ENCODE data around the gene GSPT1. TPM values are rescaled to one million over a fixed set of nuclear protein-coding genes. Genes with fewer than 3 reads are reported as not detected.
"Not testable (repeated sequence)": the region's sequence is repeated elsewhere in the genome, so short reads cannot be mapped to it uniquely, and the experiment has no call there.

GSPT1 gene
- total RNA-seq: 20.5 TPM

- peak; percentile 97 to 99 (median 99) for DNase-seq (ENCODE audit: low read depth in 2 of 3, low spot score in 2 of 3)
Measured at GRCh38 chr16:11915644-11916523, at the start of gene GSPT1. Gene GSPT1 (minus strand): TSS chr16:11915956. CDS start chr16:11915720, 236 bp downstream.

DNA sequence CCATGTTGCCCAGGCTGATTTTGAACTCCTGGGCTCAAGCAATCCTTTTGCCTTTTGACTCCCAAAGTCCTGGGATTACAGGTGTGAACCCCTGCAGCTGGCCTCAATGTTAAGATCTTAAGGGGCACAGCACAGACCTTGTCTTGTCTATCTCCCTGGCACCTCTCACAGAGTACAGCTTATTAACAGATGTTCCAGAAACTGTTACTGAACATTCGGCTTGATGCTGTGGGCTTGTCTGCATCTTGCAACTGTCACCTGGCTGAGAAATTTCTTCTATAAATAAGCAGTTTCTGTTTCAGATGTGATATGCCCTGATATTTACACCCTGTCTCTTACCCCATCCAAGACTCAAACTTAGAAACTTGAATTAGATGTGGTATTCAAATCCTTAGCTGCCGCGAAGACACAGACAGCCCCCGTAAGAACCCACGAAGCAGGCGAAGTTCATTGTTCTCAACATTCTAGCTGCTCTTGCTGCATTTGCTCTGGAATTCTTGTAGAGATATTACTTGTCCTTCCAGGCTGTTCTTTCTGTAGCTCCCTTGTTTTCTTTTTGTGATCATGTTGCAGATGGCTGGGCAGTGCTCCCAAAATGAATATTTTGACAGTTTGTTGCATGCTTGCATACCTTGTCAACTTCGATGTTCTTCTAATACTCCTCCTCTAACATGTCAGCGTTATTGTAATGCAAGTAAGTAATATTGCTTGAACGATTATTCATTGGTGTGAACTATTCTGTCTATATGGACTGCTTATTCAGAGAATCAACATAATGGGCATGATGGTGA is 49.2 kb upstream of the GSPT1 start, which contains the start of gene TNFRSF17:
Gene TNFRSF17 (plus strand): TSS at position 450 of the 791 bp plus-strand sequence. CDS start 115 bp downstream, at position 565.
- no peak for DNase-seq (ENCODE audit: low read depth in 2 of 3, low spot score in 2 of 3)

- DNase-seq (ENCODE audit: low read depth in 2 of 3, low spot score in 2 of 3): no peak
Measured at GRCh38 chr16:11963706-11964105, 48.0 kb upstream of the GSPT1 start.

DNA sequence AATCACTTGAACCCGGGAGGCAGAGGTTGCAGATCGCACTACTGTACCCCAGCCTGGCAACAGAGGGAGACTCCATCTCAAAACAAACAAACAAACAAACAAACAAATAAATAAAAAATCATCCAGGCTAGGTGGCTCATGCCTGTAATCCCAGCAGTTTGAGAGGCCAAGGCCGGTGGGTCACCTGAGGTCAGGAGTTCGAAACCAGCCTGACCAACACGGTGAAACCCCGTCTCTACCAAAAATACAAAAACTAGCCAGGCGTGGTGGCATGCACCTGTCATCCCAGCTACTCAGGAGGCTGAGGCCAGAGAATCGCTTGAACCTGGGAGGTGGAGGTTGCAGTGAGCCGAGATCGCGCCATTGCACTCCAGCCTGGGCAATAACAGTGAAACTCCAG is 47.2 kb upstream of the GSPT1 start:
- not testable (repeated sequence) for DNase-seq (ENCODE audit: low read depth in 2 of 3, low spot score in 2 of 3)

DNA sequence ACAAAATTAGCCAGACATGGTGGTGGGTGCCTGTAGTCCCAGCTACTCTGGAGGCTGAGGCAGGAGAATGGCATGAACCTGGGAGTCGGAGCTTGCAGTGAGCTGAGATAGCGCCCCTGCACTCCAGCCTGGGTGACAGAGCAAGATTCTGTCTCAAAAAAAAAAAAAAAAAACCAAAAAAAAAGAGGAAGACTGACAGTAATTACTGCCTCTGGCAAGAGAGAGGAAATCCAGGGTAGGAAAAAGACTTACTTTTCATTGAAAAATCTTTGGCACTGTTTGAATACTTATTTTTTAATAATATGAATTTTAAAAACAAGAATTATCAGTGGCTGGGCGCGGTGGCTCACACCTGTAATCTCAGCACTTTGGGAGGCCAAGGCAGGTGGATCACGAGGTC is 46.7 kb upstream of the GSPT1 start:
- DNase-seq (ENCODE audit: low read depth in 2 of 3, low spot score in 2 of 3): peak in 1 of 3 donors; percentile 13

DNA sequence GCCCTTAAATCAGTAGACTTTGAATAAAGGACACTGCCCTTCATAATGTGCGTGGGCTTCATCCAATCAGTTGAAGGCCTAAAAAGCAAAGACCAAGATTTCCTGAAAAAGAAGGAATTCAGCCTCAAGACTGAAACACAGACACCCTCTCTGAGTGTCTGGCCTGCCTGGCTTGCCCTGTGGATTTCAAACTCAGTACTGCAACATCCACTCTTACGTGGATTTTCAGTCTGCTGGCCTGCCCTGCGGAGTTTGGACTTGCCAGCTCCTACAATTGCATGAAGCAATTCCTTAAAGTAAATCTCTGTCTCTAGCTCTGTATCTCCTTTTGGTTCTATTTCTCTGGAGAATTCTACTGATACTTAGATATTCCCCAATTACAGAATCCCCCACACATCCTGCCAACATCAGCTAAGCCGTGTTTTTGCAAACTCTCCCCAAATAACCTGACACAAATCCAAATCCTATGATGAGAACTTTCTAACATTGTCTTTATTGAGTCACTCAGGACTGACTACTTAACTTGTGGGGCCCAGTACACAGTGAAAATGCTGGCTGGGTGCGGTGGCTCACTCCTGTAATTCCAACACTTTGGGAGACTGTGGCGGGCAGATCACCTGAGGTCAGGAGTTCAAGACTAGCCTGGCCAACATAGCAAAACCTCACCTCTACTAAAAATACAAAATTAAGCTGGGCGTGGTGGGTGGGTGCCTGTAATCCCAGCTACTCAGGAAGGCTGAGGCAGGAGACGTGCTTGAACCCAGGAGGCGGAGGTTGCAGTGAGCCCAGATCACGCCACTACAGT is 42.0 kb upstream of the GSPT1 start:
- no peak for DNase-seq (ENCODE audit: low read depth in 2 of 3, low spot score in 2 of 3)

DNA sequence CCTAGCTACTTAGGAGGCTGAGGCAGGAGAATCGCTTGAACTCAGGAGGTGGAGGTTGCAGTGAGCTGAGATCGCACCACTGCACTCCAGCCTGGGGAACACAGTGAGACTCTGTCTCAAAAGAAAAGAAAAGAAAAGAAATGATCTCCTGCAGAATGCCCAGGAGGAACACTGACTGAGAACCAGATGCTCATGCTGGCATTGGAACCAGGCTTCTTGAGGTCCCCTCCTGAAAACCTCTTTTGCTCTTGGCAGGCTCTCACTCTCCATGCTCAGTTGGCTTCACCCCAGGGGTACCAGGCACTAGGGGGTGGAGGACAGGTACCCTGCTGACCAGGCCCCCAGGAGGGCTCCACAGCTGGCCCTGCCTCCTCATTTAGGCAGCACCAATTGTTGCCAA is 40.8 kb upstream of the GSPT1 start:
- DNase-seq (ENCODE audit: low read depth in 2 of 3, low spot score in 2 of 3): no peak

- no peak for DNase-seq (ENCODE audit: low read depth in 2 of 3, low spot score in 2 of 3)
Measured at GRCh38 chr16:11955713-11956123, 40.0 kb upstream of the GSPT1 start.

DNA sequence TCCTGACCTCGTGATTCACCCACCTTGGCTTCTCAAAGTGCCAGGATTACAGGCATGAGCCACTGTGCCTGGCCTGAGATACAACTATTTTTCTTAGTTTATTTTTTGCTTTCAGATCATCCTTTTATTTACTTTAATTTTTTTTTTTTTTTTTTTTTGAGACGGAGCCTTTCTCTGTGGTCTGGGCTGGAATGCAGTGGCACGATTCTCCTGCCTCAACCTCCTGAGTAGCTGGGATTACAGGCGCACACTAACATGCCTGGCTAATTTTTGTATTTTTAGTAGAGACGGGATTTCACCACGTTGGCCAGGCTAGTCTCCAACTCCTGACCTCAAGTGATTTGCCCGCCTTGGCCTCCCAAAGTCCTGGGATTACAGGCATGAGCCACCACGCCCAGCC is 37.8 kb upstream of the GSPT1 start:
- DNase-seq (ENCODE audit: low read depth in 2 of 3, low spot score in 2 of 3): not testable (repeated sequence)

DNA sequence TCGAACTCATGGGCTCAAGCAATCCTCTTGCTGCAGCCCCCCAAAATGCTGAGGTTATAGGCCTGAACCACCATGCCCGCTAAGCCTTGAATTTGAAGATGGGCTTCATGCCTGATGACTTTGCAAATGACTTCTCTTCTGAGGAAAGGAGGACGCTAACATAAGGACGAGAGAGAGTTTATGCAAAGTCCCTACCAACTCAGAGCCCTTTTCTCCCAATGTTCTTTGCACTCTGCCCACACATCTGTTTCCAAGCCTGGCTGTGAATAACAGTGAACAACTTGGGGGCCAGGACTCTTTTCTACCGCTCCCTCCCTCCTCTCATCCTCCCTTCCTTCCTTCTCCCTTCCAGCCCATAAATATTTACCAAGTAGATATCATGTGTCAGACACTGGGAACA is 34.6 kb upstream of the GSPT1 start:
- DNase-seq (ENCODE audit: low read depth in 2 of 3, low spot score in 2 of 3): no peak

- DNase-seq (ENCODE audit: low read depth in 2 of 3, low spot score in 2 of 3): peak; percentile 2 to 65 (median 35)
Measured at GRCh38 chr16:11949527-11949926, 33.8 kb upstream of the GSPT1 start.

- DNase-seq (ENCODE audit: low read depth in 2 of 3, low spot score in 2 of 3): no peak
Measured at GRCh38 chr16:11948819-11949218, 33.1 kb upstream of the GSPT1 start.

- no peak for DNase-seq (ENCODE audit: low read depth in 2 of 3, low spot score in 2 of 3)
Measured at GRCh38 chr16:11946433-11946832, 30.7 kb upstream of the GSPT1 start.

DNA sequence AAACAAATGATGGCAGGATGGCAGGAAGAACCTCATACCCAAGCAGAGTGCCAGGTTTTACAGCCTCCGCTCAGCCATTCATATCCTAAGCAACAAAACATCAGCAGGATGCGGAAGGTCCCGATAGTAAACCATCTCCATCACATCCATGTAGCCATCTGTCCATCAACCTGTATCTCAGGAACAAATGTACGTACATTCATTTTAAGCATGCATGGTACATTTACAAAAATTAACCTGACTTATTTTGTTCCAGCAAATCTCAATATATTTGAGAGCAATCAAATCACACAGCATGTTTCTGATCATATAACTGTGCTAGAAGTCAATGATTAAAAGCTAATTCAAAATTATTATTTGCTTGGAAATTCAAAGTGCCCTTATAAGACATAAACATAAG is 26.2 kb upstream of the GSPT1 start, which contains the start of gene NPIPB2:
Gene NPIPB2 (minus strand): TSS at position 101 of the 400 bp plus-strand sequence. CDS start 0 bp downstream, at position 101.
- DNase-seq (ENCODE audit: low read depth in 2 of 3, low spot score in 2 of 3): not testable (repeated sequence)

- DNase-seq (ENCODE audit: low read depth in 2 of 3, low spot score in 2 of 3): not testable (repeated sequence)
Measured at GRCh38 chr16:11927350-11927749, 11.6 kb upstream of the GSPT1 start.

- not testable (repeated sequence) for DNase-seq (ENCODE audit: low read depth in 2 of 3, low spot score in 2 of 3)
Measured at GRCh38 chr16:11924046-11924445, 8.3 kb upstream of the GSPT1 start.

DNA sequence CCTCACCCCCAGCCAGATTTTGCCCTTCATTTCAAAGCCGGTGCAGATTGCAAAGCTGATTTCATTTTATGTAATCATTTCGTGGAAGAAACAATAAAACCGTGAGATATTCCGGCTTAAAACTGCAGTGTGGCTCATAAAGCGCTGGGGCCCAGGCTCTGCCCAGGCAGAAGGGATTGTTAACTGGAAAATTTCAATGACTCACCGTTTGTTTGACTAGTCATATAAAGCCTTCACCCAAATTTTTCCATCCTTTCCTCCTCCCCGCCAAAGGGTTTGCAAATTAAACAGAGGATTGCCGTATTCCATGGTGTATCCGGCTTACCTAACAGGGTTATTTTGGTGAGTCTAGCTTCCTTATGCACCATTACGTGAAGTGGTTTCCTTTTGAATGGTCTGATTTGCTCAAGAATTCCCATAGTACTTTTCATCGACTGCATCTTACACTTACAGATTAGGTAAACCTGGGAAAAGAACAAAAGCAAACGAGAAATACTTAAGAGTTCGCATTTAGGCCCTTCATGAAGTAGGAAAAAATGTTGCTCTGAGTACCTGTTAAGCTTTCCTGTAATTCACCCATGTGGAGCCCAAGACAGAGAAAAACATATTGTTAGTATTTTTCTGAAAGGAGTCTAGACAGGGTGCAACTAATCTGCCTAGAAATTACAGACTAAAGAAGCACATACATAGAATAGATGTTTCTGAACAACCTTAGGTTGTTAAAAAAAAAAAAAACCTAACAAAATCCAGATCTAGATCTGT is 949 bp upstream of the GSPT1 start:
- DNase-seq (ENCODE audit: low read depth in 2 of 3, low spot score in 2 of 3): no peak

DNA sequence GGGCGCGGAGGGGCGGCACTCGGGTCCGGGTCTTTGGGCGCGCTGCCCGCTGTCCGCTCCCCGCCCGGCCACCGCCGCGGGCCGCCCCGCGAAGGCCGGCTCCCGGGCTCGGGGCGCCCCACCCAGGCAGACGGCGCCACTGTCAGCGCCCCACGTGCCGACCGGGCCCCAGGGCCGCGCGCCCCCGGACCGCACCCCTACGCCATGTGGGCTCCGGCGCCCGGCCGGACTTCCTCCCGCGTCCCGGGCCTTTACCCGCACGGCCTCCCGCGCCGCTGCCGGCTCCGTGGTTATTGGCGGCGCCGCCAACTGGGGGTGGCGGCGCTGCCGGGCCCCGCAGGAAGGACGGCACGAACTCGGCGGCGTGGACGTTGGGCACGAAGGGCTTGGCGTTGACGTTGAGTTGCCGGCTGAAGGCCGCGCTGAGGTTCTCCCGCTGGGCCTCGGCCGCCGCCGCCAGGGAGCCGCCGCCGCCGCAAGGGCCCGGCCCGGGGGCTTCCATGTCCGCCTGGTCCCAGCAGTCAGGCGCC is 577 bp downstream of the GSPT1 start:
- peak in 1 of 3 donors; percentile 50 for DNase-seq (ENCODE audit: low read depth in 2 of 3, low spot score in 2 of 3)

Data from hematopoietic multipotent progenitor cell (in vitro differentiated cells).